GM12875 (cell line): ENCODE data around the gene TMEM158.

Source experiments
- H3K4me3 ChIP-seq: one replicate; pipeline ENCODE4 v1.5.1; 2011; ENCODE audit warnings: low read depth, low read length, control low read depth
- TF ChIP-seq, protein P1 (sequence below): IDR thresholded peaks from 2 replicates; pipeline ENCODE4 v1.5.1; 2011; ENCODE audit warnings: low read depth, mild to moderate bottlenecking, control low read depth, inconsistent platforms, low read length, moderate library complexity, borderline replicate concordance; ENCODE audit not compliant: insufficient read depth

Gene TMEM158

DNA sequence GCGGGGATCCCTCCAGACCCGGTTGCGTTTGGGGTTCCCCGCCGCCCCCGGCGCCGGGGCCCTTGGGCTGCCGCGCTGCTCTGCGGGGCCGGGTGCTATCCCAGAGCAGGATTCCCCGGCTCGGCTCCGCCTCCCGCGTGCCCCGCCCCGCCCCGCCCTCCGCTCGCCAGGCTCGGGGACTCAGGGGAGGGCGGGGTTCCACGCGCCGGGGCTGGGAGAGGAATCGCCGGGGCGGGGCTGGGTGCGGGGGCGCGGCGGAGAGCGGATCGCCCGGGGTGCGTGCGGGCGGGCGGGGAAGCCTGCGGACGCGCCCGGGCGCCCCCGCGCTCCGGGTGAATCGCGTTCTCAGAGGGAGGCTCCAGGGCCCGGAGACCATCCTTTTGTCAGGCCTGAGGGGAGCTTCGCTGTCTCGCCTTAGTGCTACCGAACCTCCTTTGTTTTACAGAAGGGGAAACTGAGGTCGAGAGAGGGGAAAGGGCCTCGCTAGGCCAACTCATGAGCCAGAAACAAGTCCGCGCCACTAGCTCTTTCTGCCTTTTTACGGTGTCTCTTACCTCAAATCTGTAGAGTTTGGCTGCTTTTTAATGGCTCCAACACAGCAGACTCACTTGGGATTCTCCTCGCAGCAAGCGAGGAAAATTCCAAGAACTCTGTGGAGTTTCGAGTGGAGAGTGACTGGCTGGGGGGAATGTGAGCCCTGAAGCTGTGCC is at the start of gene TMEM158:
Gene TMEM158, minus strand, starts transcription at position 82 of the 710 bp plus-strand sequence. CDS start 260 bp downstream, outside the sequence.
- peak within 1 kb of the TSS; percentile 12 for H3K4me3 ChIP-seq
- TF ChIP-seq, protein P1, sequence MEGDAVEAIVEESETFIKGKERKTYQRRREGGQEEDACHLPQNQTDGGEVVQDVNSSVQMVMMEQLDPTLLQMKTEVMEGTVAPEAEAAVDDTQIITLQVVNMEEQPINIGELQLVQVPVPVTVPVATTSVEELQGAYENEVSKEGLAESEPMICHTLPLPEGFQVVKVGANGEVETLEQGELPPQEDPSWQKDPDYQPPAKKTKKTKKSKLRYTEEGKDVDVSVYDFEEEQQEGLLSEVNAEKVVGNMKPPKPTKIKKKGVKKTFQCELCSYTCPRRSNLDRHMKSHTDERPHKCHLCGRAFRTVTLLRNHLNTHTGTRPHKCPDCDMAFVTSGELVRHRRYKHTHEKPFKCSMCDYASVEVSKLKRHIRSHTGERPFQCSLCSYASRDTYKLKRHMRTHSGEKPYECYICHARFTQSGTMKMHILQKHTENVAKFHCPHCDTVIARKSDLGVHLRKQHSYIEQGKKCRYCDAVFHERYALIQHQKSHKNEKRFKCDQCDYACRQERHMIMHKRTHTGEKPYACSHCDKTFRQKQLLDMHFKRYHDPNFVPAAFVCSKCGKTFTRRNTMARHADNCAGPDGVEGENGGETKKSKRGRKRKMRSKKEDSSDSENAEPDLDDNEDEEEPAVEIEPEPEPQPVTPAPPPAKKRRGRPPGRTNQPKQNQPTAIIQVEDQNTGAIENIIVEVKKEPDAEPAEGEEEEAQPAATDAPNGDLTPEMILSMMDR, result no peak

DNA sequence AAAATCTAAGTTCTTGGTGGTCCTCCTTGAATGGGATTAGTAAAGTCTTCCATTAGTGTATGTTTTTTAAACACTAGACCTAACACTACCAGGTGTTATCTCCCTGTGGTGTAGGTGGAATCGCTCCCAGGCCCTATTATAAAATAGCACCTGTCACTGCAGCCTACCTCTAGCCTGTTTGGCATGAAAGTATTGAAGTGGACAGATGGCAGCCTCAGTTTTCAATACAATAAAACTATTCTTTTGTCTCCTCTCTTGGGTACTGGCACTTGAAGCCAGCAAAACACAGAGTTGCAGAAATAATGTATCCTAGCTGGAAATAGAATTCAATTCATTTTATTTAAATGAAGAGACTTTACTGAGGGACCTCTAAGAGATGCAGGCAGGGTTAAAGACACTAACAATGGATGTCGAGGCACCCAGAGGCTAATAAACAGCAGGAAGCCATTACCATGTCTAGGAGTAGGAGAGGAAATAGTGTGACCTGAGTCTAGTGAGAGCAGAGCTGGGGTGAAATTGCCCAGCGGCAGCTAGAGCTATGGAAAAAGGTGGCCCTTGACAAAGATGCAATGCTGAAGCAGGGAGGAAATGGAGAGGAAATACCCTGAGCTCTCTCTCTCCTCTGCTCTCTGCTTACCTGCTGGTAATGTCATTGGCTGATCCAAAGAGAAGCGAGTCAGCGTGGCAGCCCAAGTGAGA is 49.1 kb upstream of the TMEM158 start:
- TF ChIP-seq, protein P1, result no peak
- H3K4me3 ChIP-seq, result no peak overlapping the region

GRCh38 chr3:45273681-45274515 is 47.8 kb upstream of the TMEM158 start:
- TF ChIP-seq, protein P1, result no peak

GRCh38 chr3:45272828-45273470 is 46.9 kb upstream of the TMEM158 start:
- TF ChIP-seq, protein P1, result no peak
- H3K4me3 ChIP-seq, result no peak overlapping the region

More at GRCh38 chr3:45273681-45274515, 47.8 kb upstream of the TMEM158 start:
- H3K4me3 ChIP-seq, result no peak overlapping the region

- no peak overlapping the region for H3K4me3 ChIP-seq
- TF ChIP-seq, protein P1, result no peak
Observed at GRCh38 chr3:45272032-45272810, 46.1 kb upstream of the TMEM158 start.

DNA sequence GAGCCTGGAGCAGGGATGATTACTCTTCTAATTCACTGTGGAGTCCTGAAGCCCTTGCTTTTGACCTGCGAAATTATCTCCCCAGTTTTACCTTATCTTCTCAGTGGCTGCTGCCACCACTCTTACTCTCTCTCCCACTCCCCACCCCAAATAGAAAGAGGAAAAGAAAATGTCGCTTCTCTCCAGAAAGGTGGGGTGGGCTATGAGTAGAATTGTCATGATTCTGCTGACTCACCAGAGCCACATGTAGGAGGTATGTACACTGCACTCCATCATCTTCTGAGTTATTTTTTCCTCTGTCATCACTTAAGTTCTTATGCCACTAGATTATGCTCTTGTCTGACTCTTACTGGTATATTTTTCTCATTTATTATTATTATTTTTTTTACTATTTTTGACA is 43.9 kb upstream of the TMEM158 start:
- TF ChIP-seq, protein P1, result no peak

More for the DNA sequence above, 43.9 kb upstream of the TMEM158 start:
- no peak overlapping the region for H3K4me3 ChIP-seq
